ENCODE results near the gene RILPL1.
A peak's percentile ranks its signal among the peaks of the same experiment; 100 is the strongest.
"Not testable (repeated sequence)": the region's sequence is repeated elsewhere in the genome, so short reads cannot be mapped to it uniquely, and the experiment has no call there.

Gene RILPL1

GRCh38 chr12:123441523-123442164, 91.9 kb downstream of the RILPL1 start:
- Mint-ChIP-seq H3K27me3 (no peaks in the 10 kb centered on the region), H3K4me1 (no peaks in the 10 kb centered on the region), H3K9me3 (no peaks in the 10 kb centered on the region), H3K36me3 (ENCODE audit: insufficient read depth) (peaks cover under 1% of the 10 kb centered on the region), H3K4me3 (no peak overlapping the region), H3K27ac (ENCODE audit: low read depth) (no peak overlapping the region)
- no peak for ATAC-seq (replicated peaks; ENCODE audit: extremely low read depth, poor library complexity, severe bottlenecking)
- no peak for DNase-seq (ENCODE audit: low spot score in 2 of 2)

DNA sequence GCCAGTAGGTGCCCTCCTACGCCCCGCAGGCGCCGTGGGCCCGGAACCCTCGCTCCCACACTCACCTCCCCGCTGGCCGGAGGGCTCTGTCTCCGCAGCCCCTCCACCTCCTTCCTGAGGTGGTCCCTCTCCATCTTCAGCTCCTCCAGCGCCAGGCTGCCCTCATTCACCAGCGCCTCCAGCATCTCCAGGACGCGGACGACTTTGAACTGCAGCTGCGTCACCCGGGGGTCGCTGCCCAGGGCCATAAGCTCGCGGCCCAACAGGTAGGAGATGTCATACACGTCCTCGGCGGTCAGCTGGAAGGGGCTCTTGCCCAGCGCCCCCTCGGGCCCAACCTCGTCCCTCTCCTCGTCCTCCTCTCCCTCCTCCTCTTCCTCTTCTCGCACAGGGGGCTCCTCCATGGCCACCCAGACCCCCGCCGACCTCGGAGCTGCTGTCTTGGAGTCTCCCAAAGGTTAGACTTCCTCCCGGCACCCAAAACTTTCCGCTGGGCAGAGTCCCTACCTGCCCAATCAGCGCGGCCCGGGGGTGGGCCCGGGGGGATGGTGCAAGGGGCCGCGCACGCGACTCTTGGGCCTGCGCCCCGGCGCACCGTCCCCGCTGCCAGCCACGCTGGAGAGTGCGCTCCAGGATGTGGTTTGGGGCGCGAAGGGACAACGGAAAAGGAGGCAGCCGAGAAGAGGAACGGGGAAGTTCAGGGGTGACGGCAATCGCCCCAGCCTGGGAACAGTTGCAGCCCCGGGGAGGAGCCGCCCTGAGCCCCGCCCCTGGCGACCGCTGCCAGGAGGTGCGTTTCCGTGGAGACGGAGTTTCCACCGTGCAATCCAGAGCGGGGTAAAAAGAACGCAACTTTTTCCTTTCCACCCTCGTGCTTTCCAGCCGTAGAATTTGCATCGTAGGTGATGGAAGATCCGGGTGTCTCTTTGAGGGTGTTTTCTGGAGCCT, 97.2 kb downstream of the RILPL1 start, which contains the start of gene RILPL2:
TSS of gene RILPL2 (minus strand) at position 668 of the 948 bp plus-strand sequence. CDS start at position 404, 264 bp downstream.
- peak; percentile 85 for ATAC-seq (replicated peaks; ENCODE audit: extremely low read depth, poor library complexity, severe bottlenecking)
- H3K36me3 Mint-ChIP-seq (ENCODE audit: insufficient read depth): peaks cover 27% of the 10 kb centered on the region
- H3K4me1 Mint-ChIP-seq: peaks cover 44% of the 10 kb centered on the region

DNA sequence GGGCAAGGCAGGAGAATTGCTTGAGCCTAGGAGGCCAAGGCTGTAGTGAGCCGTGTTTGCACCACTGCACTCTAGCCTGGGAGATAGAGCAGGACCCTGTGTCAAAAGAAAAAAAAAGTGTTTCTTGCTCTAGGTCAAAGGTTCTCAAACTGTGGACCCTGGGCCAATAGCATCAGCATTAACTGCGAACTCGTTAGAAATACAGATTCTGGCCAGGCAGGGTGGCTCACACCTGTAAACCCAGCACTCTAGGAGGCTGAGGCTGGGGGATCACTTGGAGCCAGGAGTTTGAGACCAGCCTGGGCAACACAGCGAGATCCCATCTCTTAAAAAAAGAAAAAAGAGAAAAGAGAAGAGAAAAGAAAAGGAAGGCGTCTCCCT, 97.9 kb downstream of the RILPL1 start:
- H3K27ac Mint-ChIP-seq (ENCODE audit: low read depth): peak overlapping the region; percentile 98
- H3K27me3 Mint-ChIP-seq: no peaks in the 10 kb centered on the region
- H3K9me3 Mint-ChIP-seq: no peaks in the 10 kb centered on the region
- DNase-seq (ENCODE audit: low spot score in 2 of 2): no peak
- peak overlapping the region; percentile 98 for H3K4me3 Mint-ChIP-seq
- peaks cover 31% of the 10 kb centered on the region for H3K36me3 Mint-ChIP-seq (ENCODE audit: insufficient read depth)
- ATAC-seq (replicated peaks; ENCODE audit: extremely low read depth, poor library complexity, severe bottlenecking): no peak
- peaks cover 50% of the 10 kb centered on the region for H3K4me1 Mint-ChIP-seq

More for the DNA sequence above, 97.2 kb downstream of the RILPL1 start, which contains the start of gene RILPL2:
- Mint-ChIP-seq H3K4me3 (peak within 1 kb of the TSS; percentile 98), H3K27ac (ENCODE audit: low read depth) (peak within 1 kb of the TSS; percentile 98), H3K9me3 (no peaks in the 10 kb centered on the region), H3K27me3 (no peaks in the 10 kb centered on the region)
- peak; percentile 83 to 90 for DNase-seq (ENCODE audit: low spot score in 2 of 2)

DNA sequence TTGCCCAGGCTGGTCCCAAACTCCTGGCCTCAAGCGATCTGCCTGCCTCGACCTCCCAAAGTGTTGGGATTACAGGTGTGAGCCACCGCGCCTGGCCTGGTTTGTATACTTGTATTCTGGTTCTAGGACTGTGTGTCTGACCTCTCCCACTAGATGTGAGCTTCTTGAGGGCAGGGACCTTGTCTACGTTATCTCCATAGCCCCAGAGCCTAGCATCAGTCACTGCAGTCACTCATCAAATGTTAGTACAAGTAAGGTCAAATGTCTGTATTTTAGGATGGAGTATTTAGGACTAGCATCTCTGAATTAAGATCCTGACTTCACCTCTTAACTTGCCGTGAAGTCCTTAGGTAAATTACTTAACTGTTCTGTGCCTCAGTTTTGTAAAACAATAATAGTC, 99.9 kb downstream of the RILPL1 start:
- Mint-ChIP-seq H3K27me3 (no peaks in the 10 kb centered on the region), H3K4me1 (peaks cover 54% of the 10 kb centered on the region)

DNA sequence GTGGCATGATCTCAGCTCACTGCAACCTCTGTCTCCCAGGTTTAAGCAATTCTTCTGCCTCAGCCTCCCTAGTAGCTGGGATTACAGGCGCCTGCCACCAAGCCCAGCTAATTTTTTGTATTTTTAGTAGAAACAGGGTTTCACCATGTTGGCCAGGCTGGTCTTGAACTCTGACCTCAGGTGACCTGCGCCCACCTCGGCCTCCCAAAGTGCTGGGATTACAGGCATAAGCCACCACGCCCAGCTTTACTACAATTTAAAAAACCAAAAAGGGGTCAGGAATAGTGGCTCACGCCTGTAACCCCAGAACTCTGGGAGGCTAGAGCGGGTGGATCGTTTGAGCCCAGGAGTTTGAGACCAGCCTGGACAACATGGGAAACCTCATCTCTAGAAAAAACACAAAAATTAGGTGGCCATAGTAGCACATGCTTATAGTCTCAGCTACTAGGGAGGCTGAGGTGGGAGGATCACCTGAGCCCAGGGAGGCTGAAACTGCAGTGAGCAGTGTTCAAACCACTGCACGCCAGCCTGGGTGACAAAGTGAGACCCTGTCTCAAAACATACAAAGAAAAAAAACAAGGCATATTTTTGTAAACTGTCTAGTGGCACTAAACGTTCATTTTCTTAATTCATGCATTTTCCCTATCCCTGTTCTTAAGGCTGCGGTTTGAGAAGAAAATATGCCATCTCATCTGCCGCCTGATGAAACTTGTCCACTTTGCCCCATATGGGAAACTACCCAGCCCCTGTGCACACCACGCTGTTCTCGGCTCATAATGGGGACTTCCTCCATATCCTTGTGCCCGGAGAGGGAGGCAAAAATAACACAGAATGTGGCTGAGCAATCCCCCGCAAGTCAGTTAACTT, 101.3 kb downstream of the RILPL1 start:
- Mint-ChIP-seq H3K4me1 (peaks cover 66% of the 10 kb centered on the region), H3K4me3 (peak overlapping the region; percentile 98), H3K27ac (ENCODE audit: low read depth) (peak overlapping the region; percentile 98), H3K36me3 (ENCODE audit: insufficient read depth) (peaks cover 49% of the 10 kb centered on the region)
- H3K27me3 Mint-ChIP-seq; H3K9me3 Mint-ChIP-seq; DNase-seq (ENCODE audit: low spot score in 2 of 2); ATAC-seq (replicated peaks; ENCODE audit: extremely low read depth, poor library complexity, severe bottlenecking): not testable (repeated sequence)

More for the DNA sequence above, 99.9 kb downstream of the RILPL1 start:
- Mint-ChIP-seq H3K36me3 (ENCODE audit: insufficient read depth) (peaks cover 45% of the 10 kb centered on the region), H3K27ac (ENCODE audit: low read depth) (peak overlapping the region; percentile 98), H3K4me3 (peak overlapping the region; percentile 98), H3K9me3 (no peaks in the 10 kb centered on the region)
- ATAC-seq (replicated peaks; ENCODE audit: extremely low read depth, poor library complexity, severe bottlenecking): no peak
- DNase-seq (ENCODE audit: low spot score in 2 of 2): no peak

DNA sequence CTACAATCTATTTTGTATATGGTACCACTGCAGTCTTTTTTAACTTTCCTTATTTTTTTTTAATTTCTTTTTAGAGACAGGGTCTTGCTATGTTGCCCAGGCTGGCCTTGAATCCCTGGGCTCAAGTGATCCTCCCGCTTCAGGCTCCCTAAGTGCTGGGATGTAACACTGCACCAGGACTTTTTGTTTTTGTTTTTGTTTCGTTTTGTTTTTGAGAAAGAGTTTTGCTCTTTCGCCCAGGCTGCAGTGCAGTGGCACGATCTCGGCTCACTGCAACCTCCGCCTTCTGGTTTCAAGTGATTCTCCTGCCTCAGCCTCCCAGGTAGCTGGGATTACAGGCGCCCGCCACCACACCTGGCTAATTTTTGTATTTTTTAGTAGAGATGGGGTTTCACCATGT, 104.4 kb downstream of the RILPL1 start:
- peaks cover 50% of the 10 kb centered on the region for H3K4me1 Mint-ChIP-seq
- peak overlapping the region; percentile 41 for H3K4me3 Mint-ChIP-seq
- not testable (repeated sequence) for H3K9me3 Mint-ChIP-seq; ATAC-seq (replicated peaks; ENCODE audit: extremely low read depth, poor library complexity, severe bottlenecking); H3K27me3 Mint-ChIP-seq; DNase-seq (ENCODE audit: low spot score in 2 of 2)
- H3K36me3 Mint-ChIP-seq (ENCODE audit: insufficient read depth): peaks cover 39% of the 10 kb centered on the region
- peak overlapping the region; percentile 96 for H3K27ac Mint-ChIP-seq (ENCODE audit: low read depth)

GRCh38 chr12:123428591-123428990, 104.9 kb downstream of the RILPL1 start:
- DNase-seq (ENCODE audit: low spot score in 2 of 2) (no peak), ATAC-seq (replicated peaks; ENCODE audit: extremely low read depth, poor library complexity, severe bottlenecking) (no peak)
- H3K9me3 Mint-ChIP-seq: no peaks in the 10 kb centered on the region
- peaks cover 43% of the 10 kb centered on the region for H3K36me3 Mint-ChIP-seq (ENCODE audit: insufficient read depth)
- H3K27me3 Mint-ChIP-seq: no peaks in the 10 kb centered on the region
- H3K4me1 Mint-ChIP-seq: peaks cover 45% of the 10 kb centered on the region
- H3K27ac Mint-ChIP-seq (ENCODE audit: low read depth): peak overlapping the region; percentile 96
- H3K4me3 Mint-ChIP-seq: peak overlapping the region; percentile 41

- Mint-ChIP-seq H3K4me1 (peaks cover 31% of the 10 kb centered on the region), H3K36me3 (ENCODE audit: insufficient read depth) (peaks cover 48% of the 10 kb centered on the region), H3K9me3 (no peaks in the 10 kb centered on the region), H3K27me3 (no peaks in the 10 kb centered on the region), H3K27ac (ENCODE audit: low read depth) (peak overlapping the region; percentile 96), H3K4me3 (peak overlapping the region; percentile 41)
- ATAC-seq (replicated peaks; ENCODE audit: extremely low read depth, poor library complexity, severe bottlenecking): peak; percentile 84
- peak in 1 of 2 donors; percentile 55 for DNase-seq (ENCODE audit: low spot score in 2 of 2)
Observed at GRCh38 chr12:123427036-123427769, 106.3 kb downstream of the RILPL1 start.

DNA sequence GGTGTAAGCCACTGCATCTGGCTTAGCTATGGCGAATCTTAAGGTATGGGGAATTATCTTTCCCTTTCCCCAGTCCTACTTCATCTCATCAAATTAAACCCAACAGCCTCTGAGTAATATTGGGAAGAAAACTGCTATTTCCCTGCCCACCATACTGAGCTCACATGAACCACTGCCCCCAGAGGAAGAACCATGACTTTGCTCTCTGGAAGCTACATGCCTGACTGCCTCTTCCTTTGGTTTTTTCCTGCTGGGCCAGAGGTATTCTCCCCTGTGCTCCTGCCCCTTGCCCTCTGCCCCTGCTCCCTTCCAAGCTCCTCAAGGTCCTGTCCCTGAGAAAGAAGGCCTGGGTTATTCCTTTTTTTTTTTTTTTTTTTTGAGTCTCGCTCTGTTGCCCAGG, 112.2 kb downstream of the RILPL1 start:
- Mint-ChIP-seq H3K36me3 (ENCODE audit: insufficient read depth) (peaks cover 56% of the 10 kb centered on the region), H3K9me3 (no peaks in the 10 kb centered on the region), H3K4me1 (peaks cover 6% of the 10 kb centered on the region), H3K27ac (ENCODE audit: low read depth) (no peak overlapping the region), H3K4me3 (no peak overlapping the region), H3K27me3 (no peaks in the 10 kb centered on the region)
- DNase-seq (ENCODE audit: low spot score in 2 of 2): no peak
- ATAC-seq (replicated peaks; ENCODE audit: extremely low read depth, poor library complexity, severe bottlenecking): no peak

Measured in central memory CD8-positive, alpha-beta T cell (primary cell).